HEK293 (cell line): ENCODE data around the gene MARCO.

Experiments used
- CTCF ChIA-PET: fragments of 350-600 bp; formaldehyde crosslinking; extraction: SDS; loops from one replicate; lab custom pipeline; 2021; ENCODE audit warnings: antibody characterized with exemption; lab: Yijun Ruan, JAX
- POLR2A ChIA-PET: fragments of 300-600 bp; formaldehyde crosslinking; extraction: SDS; loops from one replicate; lab custom pipeline; 2020; ENCODE audit warnings: antibody characterized with exemption, inconsistent platforms; lab: Yijun Ruan, JAX
- H3K27ac ChIP-seq: fragments of 200-500 bp; sonication (Bioruptor generic); 2 replicates; pipeline ENCODE4 v1.5.1; 2014; ENCODE audit warnings: low read depth, low read length, control low read depth, inconsistent platforms; ENCODE audit errors: extremely low read depth
- H3K36me3 ChIP-seq, 2 experiments: fragments of 200-500 bp in 1 of 2; sonication (Bioruptor generic) in 1 of 2; 1 replicate in 1 of 2; 2 replicates in 1 of 2; pipeline ENCODE4 v1.5.1; 2014 to 2017; ENCODE audit warnings: inconsistent platforms in 2 of 2, low read length in 2 of 2; ENCODE audit not compliant: control insufficient read depth in 2 of 2, insufficient read depth in 1 of 2
- H3K4me1 ChIP-seq: fragments of 200-500 bp; sonication (Bioruptor generic); 2 replicates; pipeline ENCODE4 v1.5.1; 2014; ENCODE audit warnings: mild to moderate bottlenecking, low read length, inconsistent platforms; ENCODE audit not compliant: control insufficient read depth, insufficient read depth
- H3K4me3 ChIP-seq: 2 replicates; pipeline ENCODE4 v1.5.1; 2011; ENCODE audit warnings: low read depth, mild to moderate bottlenecking, control low read depth, low read length, moderate library complexity
- H3K9me3 ChIP-seq: fragments of 200-500 bp; sonication (Bioruptor generic); 2 replicates; pipeline ENCODE4 v1.5.1; 2014; ENCODE audit warnings: low read depth, low read length, inconsistent platforms; ENCODE audit not compliant: control insufficient read depth, insufficient read depth
- GLIS1 ChIP-seq: fragments of 450-650 bp; formaldehyde crosslinking; IDR thresholded peaks from 2 replicates; pipeline ENCODE4 v1.5.1; 2016; ENCODE audit warnings: missing biosample characterization, missing genetic modification characterization
- MYNN ChIP-seq: fragments of 450-650 bp; formaldehyde crosslinking; IDR thresholded peaks from 2 replicates; pipeline ENCODE4 v1.5.1; 2016; ENCODE audit warnings: missing biosample characterization, missing genetic modification characterization, borderline replicate concordance
- SP3 ChIP-seq: fragments of 450-650 bp; formaldehyde crosslinking; IDR thresholded peaks from 2 replicates; pipeline ENCODE4 v1.5.1; 2016; ENCODE audit warnings: missing biosample characterization, missing genetic modification characterization
- YY2 ChIP-seq: fragments of 450-650 bp; formaldehyde crosslinking; IDR thresholded peaks from 2 replicates; pipeline ENCODE4 v1.5.1; 2016; ENCODE audit warnings: missing biosample characterization, missing genetic modification characterization
- ZBTB26 ChIP-seq: fragments of 450-650 bp; formaldehyde crosslinking; optimal IDR thresholded peaks from 2 replicates; pipeline ENCODE3; 2016; ENCODE audit warnings: missing biosample characterization, mild to moderate bottlenecking, missing genetic modification characterization
- ZBTB49 ChIP-seq: fragments of 450-650 bp; formaldehyde crosslinking; IDR thresholded peaks from 2 replicates; pipeline ENCODE4 v1.5.1; 2016; ENCODE audit warnings: missing biosample characterization, missing genetic modification characterization, low read depth
- ZFP3 ChIP-seq: fragments of 450-650 bp; formaldehyde crosslinking; IDR thresholded peaks from 2 replicates; pipeline ENCODE4 v1.5.1; 2016; ENCODE audit warnings: low read depth, missing biosample characterization, missing genetic modification characterization
- ZFP69B ChIP-seq: fragments of 450-650 bp; formaldehyde crosslinking; IDR thresholded peaks from 2 replicates; pipeline ENCODE4 v1.5.1; 2016; ENCODE audit warnings: missing biosample characterization, missing genetic modification characterization
- ZNF114 ChIP-seq: fragments of 450-650 bp; formaldehyde crosslinking; IDR thresholded peaks from 2 replicates; pipeline ENCODE4 v1.5.0; 2017; ENCODE audit warnings: missing biosample characterization, missing genetic modification characterization
- ZNF174 ChIP-seq: fragments of 450-650 bp; formaldehyde crosslinking; IDR thresholded peaks from 2 replicates; pipeline ENCODE4 v1.5.0; 2017; ENCODE audit warnings: missing biosample characterization, mild to moderate bottlenecking, missing genetic modification characterization
- ZNF18 ChIP-seq: fragments of 450-650 bp; formaldehyde crosslinking; IDR thresholded peaks from 2 replicates; pipeline ENCODE4 v1.5.1; 2016; ENCODE audit warnings: missing biosample characterization, missing genetic modification characterization
- ZNF292 ChIP-seq: fragments of 450-650 bp; formaldehyde crosslinking; IDR thresholded peaks from 2 replicates; pipeline ENCODE4 v1.5.1; 2016; ENCODE audit warnings: low read depth, missing biosample characterization, missing genetic modification characterization, borderline replicate concordance
- ZNF311 ChIP-seq: fragments of 450-650 bp; formaldehyde crosslinking; IDR thresholded peaks from 2 replicates; pipeline ENCODE4 v1.5.1; 2017; ENCODE audit warnings: missing biosample characterization, missing genetic modification characterization, borderline replicate concordance
- ZNF350 ChIP-seq: fragments of 450-650 bp; formaldehyde crosslinking; IDR thresholded peaks from 2 replicates; pipeline ENCODE4 v1.5.0; 2017; ENCODE audit warnings: missing biosample characterization, mild to moderate bottlenecking, missing genetic modification characterization
- ZNF473 ChIP-seq: fragments of 450-650 bp; formaldehyde crosslinking; IDR thresholded peaks from 2 replicates; pipeline ENCODE4 v1.5.1; 2017; ENCODE audit warnings: missing biosample characterization, missing genetic modification characterization
- ZNF529 ChIP-seq: fragments of 450-650 bp; formaldehyde crosslinking; IDR thresholded peaks from 2 replicates; pipeline ENCODE4 v1.5.1; 2017; ENCODE audit warnings: missing genetic modification characterization, missing biosample characterization; ENCODE audit not compliant: insufficient replicate concordance
- ZNF555 ChIP-seq: fragments of 450-650 bp; formaldehyde crosslinking; conservative IDR thresholded peaks from 2 replicates; pipeline ENCODE4 v1.5.1; 2017; ENCODE audit warnings: missing biosample characterization, mild to moderate bottlenecking, missing genetic modification characterization, inconsistent platforms
- ZNF621 ChIP-seq: fragments of 450-650 bp; formaldehyde crosslinking; IDR thresholded peaks from 2 replicates; pipeline ENCODE4 v1.5.1; 2017; ENCODE audit warnings: missing biosample characterization, missing genetic modification characterization
- ZNF692 ChIP-seq: fragments of 450-650 bp; formaldehyde crosslinking; IDR thresholded peaks from 2 replicates; pipeline ENCODE4 v1.5.1; 2016; ENCODE audit warnings: missing biosample characterization, missing genetic modification characterization
- ZNF701 ChIP-seq: fragments of 450-650 bp; formaldehyde crosslinking; IDR thresholded peaks from 2 replicates; pipeline ENCODE4 v1.5.1; 2016; ENCODE audit warnings: missing biosample characterization, missing genetic modification characterization
- ZNF747 ChIP-seq: fragments of 450-650 bp; formaldehyde crosslinking; IDR thresholded peaks from 2 replicates; pipeline ENCODE4 v1.5.1; 2016; ENCODE audit warnings: missing biosample characterization, missing genetic modification characterization
- ZNF768 ChIP-seq: fragments of 450-650 bp; formaldehyde crosslinking; IDR thresholded peaks from 2 replicates; pipeline ENCODE4 v1.5.1; 2018; ENCODE audit warnings: missing biosample characterization, mild to moderate bottlenecking, missing genetic modification characterization
- ZNF843 ChIP-seq: fragments of 450-650 bp; formaldehyde crosslinking; IDR thresholded peaks from 2 replicates; pipeline ENCODE4 v1.5.1; 2016; ENCODE audit warnings: missing biosample characterization, missing genetic modification characterization
- ZSCAN23 ChIP-seq: fragments of 450-650 bp; formaldehyde crosslinking; IDR thresholded peaks from 2 replicates; pipeline ENCODE4 v1.5.1; 2016; ENCODE audit warnings: missing biosample characterization, missing genetic modification characterization

Gene MARCO

GRCh38 chr2:119013671-119014070 is 71.7 kb downstream of the MARCO start:
- Histone ChIP-seq H3K4me3 (no peak overlapping the region), H3K27ac (no peak overlapping the region), H3K9me3 (no peaks in the 10 kb centered on the region), H3K36me3 (no peaks in the 10 kb centered on the region), H3K4me1 (no peaks in the 10 kb centered on the region)
- no peak for TF ChIP-seq MYNN (tag by site-specific recombination)
- TF ChIP-seq ZFP3 (tag by site-specific recombination), result no peak
- no peak for TF ChIP-seq YY2 (tag by site-specific recombination)
- no peak for TF ChIP-seq ZNF473
- TF ChIP-seq ZNF621 (tag by site-specific recombination), result no peak
- TF ChIP-seq ZNF292 (tag by site-specific recombination), result no peak
- TF ChIP-seq ZNF18 (tag by site-specific recombination), result no peak
- no peak for TF ChIP-seq SP3
- no peak for TF ChIP-seq ZBTB49
- CTCF ChIA-PET, result interaction anchor here (0.6 kb wide), 1 partner anchor 152 kb away, joined by 3 read pairs; no protein-coding TSS in a partner anchor
- POLR2A ChIA-PET, result no interaction called here

- no peaks in the 10 kb centered on the region for H3K9me3 ChIP-seq
- no peak overlapping the region for H3K4me3 ChIP-seq
- no peaks in the 10 kb centered on the region for H3K36me3 ChIP-seq
- TF ChIP-seq ZFP69B (tag by site-specific recombination), result no peak
- no peak for TF ChIP-seq ZNF350 (tag by site-specific recombination)
- TF ChIP-seq ZNF114, result no peak
- TF ChIP-seq ZNF768 (tag by site-specific recombination), result no peak
- TF ChIP-seq GLIS1, result no peak
- no peak for TF ChIP-seq ZNF843 (tag by site-specific recombination)
- no peak for TF ChIP-seq ZNF747 (tag by site-specific recombination)
- TF ChIP-seq ZNF311 (tag by site-specific recombination), result no peak
- TF ChIP-seq ZNF692 (tag by site-specific recombination), result no peak
- no peak for TF ChIP-seq ZNF555
- TF ChIP-seq ZNF174 (tag by site-specific recombination), result no peak
- no peak for TF ChIP-seq ZNF701 (tag by site-specific recombination)
- no peak for TF ChIP-seq ZNF529 (tag by site-specific recombination)
- no peak for TF ChIP-seq ZBTB26
- no peak for TF ChIP-seq ZSCAN23 (tag by site-specific recombination)
- TF ChIP-seq, all 188 proteins: peak for 0
- ChIA-PET CTCF (interaction anchor here (0.7 to 1.2 kb wide), 2 partner anchors 33 to 134 kb away, joined by 3 to 4 read pairs; no protein-coding TSS in a partner anchor), POLR2A (no interaction called here)
- Histone ChIP-seq H3K4me1 (no peaks in the 10 kb centered on the region), H3K27ac (no peak overlapping the region)
These were observed 73.9 kb downstream of the MARCO start for GRCh38 chr2:119015845-119016244.
